GM18858 (cell line): ENCODE measurements around the gene TMEM259.

ENCODE experiments used
- ATAC-seq: cut with Tn5 transposase; IDR thresholded peaks from one replicate; pipeline ENCODE4 v1.9.1; 2021; ENCODE audit not compliant: unreplicated experiment

The TMEM259 gene

DNA sequence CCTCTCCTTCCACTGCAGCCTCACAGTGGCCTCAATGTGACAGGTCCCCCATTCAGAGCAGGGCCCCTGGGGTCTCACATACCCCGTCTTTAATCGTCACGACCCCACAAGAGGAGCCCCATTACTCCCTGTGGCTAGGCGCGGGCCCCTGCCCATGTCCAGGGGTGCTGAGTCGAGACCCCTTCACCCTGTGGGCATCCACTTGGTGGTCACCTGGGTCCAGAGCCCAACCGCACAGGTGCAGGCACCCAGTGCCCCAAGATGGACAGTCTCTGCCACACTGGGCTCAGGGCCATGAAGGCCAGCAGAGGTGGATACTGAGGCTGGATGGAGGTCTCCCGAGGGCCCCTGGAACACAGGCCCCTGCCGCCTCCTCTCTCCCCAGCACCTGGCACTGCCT, 3.0 kb downstream of the TMEM259 start:
- no peak for ATAC-seq

DNA sequence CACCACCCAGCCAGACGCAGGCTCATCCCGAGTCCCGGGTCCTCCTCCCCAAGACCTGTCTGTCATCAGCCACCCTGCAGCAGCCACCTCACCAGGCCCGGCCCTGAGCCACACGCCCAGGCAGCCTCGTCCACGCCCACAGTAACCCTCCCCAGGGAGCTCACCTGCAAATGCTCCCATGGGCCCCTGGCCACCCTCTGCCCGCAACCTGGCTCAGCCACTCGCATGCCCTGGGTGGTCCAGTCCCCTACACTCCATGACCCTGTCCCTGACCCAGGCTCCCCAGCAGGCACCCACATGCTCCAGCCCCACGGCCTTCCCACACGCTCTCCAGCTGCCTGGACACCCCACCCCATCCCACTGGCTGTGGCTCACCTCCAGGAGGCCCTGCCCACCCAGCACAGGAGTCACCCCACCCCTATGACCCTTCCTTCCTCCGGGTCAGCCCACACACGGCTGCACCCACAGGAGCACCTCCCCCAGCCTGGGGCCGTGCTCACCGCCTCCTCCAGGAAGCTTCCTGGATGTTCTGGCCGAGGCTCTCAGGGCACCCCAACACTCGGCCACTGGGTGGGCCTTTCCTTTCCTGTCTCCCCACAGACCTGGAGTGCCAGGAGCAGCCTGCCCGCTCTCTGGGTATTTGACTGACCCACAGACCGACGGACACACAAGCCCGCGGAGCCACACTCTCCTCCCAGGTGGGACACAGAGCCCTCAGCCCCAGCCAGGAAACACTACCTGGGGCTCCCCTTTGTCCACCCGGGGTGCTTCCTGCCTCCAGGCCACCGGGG, 3.6 kb downstream of the TMEM259 start:
- ATAC-seq, result no peak

DNA sequence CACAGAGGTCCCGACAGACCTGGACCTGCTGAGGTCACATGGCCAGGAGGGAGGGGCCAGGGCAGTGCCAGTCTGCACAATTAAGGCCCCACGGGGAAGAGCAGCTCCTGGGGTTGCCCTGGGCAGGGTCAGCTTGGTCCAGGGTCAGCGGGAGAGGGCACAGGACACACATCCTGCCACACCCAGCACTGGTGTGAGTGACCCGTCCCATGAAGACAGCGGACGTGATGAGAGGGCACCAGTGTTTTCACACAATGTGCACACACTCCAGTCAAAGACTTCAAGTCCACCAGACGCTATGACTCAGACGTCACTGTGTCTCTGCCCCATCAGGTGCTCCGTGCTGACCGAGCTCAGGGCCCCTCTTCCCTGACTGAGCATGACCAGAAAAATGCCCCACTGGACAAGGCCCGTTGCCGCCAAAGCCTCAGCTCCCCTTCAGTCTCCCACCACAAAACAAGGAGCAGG, 4.2 kb downstream of the TMEM259 start:
- ATAC-seq, result no peak

DNA sequence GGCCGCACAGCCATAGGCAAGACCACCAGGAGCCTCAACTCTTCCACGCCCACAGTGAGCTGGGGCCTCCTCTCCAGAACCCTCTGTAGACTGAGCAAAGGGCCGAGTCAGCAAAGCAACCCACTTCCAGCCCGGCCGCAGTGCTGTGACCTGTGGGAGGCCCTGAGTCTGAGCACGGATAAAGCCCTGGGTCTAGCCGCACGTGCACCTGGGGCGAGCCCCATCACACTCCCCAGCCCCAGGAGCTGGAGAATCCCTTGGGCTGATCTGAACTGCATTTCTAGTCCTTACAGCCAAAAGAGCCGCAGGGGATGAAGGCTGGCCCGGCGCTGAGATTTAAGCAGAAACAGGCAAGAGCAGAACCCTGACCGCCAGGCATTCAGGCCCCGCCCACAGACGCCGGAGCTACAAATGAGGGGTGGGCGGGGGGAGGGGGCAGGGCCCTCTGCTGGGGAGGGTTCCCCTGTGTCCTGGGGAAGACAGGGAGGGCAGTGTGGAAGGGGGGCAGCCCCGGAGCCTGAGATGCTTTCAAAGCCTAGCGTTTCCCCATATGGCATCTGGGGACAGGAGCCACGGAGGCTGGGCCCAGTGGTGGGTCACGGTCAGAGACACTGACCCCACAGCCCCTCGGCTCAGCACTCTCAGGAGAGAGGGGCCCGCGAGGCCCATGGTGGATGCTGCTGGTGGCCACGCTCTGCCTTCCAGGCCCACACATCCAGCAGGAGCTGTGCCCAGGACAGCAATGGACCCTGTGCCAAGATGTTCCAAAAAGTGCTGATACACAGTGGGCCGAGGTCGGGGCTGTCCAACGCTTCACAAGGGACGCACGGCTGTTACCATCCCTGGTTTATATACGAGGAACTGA, 4.9 kb downstream of the TMEM259 start:
- ATAC-seq, result no peak

DNA sequence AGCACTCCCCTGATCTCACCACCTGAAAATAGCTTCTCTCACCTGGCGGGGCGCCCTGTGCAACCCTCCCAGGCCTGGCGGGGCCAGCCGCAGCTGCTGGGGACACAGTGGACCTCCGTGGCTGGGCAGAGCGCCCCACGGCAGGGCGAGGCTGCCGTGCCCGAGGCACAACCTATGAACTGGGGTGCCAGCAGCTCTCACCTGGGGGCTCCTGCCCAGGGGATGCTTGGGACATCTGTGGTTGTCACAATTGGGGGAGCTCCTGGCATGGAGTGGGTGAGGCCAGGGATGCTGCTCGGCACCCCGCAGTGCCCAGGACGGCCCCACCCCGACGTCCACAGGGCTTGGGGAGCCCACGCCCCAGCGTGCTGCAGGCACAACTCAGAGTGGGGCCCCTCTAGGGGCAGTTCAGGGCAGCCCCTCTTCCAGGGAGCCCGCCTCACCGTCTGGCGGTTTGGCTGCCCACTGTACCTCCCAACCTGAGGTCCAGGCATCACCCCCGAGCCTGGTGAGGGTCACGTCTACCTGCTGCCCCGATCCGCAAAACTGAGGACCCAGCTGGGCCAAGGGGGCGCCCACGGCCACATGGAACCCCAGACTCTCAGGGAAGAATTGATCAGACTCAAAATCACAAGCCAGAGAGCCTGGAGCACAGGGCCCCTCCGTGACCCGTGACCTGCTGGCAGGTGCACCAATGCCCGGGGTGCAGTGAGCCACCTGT, 5.7 kb downstream of the TMEM259 start:
- ATAC-seq, result no peak

DNA sequence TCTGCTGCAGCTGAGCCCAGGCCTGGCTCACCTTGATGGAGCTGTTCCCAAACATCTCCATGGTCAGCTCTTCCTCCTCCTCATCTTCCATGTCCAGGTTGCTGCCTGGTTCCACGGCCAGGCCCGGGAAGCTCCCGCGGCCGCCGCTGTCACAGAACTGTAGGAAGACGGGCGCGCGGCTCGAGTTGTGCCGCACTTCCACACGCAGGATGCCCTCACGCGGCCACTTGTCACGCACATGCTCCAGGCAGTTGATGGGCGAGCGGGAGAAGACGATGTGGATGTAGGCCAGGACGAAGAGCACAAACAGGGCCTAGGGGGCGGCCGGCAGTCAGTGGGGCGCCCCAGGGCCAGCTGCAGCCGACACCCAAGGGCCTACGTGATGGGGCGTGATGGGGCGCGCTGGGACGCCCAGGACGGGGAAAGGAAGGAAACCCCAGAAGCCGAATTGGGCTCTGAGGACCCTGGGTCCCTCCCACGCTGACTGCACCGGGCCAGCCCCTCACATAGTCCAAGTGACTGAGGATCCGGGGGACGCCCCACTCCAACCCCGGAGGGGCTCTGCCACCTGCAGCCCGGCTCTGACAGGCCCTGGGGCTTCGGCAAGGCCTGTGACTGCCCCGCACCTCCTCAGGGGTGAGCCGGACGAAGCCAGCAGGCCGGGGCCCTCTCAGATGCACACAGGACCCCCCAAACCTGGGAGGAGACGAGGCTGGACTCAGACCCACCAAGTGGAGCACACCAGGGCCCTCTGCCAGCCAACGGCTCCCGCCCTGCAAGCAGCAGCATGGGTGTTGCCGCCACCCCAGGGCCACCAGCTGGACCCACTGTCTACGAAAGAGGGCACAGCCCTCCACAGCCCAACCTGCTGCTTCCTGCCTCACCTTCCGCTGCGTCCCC, 6.5 kb downstream of the TMEM259 start:
- no peak for ATAC-seq

DNA sequence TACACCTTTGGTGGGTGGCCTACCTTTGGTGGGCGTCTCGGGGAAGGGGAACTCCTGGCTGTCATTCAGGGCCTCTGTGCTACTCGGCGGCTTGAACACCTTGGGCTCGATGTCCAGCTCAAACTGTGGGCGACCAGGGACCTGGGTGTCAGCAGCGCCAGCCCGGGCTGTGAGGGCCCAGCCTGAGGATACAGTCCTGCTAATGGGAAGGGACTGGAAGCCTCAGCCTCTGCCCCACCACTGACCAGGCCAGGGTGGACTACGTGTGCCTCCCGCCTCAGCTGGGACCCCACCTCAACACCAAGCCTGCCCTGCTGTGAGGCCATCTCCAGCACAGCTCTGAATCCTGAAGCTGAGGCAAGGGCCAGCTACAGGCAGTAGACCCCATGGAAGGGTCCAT, 7.7 kb downstream of the TMEM259 start:
- no peak for ATAC-seq

DNA sequence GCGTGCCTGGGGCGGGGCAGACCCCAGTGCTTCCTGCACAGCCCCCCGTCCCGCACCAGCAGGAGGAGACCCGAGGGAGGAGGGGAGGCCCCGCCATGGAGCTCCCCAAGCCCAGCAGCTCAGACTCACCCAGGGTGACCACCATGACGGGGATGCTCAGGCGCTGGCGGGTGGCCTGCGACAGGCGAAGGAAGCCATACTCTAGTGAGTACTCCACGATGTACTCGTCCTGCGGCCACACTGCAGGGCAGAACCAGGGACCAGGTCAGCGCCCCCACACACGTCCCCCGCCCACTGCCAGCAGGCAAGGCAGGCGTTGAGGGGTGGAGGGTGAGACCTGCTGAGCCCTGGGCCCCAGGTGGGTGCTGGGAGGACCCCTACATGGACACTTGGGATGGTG, 8.6 kb downstream of the TMEM259 start:
- no peak for ATAC-seq

DNA sequence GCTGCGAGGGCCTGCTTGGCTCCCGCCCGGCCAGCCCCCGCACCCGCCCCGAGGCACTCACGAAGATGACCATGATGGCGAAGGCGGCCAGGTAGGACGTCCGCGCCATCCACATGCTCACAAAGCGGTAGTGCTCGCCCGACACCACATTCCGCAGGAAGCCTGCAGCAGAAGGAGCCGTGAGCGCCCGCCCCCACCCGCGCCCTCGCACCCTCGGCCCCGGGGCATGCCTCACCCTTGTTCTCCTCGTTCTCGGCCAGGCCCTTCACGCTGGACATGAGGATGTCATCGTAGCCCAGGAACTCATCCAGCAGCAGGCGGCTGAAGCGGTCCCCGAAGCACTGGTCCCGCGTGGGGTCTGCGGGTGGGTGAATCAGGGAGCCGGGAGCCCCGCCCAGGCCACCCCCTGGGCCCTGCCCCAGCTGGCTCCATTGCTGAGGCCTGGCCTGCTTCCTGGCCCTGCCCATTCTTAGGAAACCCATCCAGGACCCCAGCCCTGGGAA, 9.0 kb downstream of the TMEM259 start:
- ATAC-seq, result no peak

DNA sequence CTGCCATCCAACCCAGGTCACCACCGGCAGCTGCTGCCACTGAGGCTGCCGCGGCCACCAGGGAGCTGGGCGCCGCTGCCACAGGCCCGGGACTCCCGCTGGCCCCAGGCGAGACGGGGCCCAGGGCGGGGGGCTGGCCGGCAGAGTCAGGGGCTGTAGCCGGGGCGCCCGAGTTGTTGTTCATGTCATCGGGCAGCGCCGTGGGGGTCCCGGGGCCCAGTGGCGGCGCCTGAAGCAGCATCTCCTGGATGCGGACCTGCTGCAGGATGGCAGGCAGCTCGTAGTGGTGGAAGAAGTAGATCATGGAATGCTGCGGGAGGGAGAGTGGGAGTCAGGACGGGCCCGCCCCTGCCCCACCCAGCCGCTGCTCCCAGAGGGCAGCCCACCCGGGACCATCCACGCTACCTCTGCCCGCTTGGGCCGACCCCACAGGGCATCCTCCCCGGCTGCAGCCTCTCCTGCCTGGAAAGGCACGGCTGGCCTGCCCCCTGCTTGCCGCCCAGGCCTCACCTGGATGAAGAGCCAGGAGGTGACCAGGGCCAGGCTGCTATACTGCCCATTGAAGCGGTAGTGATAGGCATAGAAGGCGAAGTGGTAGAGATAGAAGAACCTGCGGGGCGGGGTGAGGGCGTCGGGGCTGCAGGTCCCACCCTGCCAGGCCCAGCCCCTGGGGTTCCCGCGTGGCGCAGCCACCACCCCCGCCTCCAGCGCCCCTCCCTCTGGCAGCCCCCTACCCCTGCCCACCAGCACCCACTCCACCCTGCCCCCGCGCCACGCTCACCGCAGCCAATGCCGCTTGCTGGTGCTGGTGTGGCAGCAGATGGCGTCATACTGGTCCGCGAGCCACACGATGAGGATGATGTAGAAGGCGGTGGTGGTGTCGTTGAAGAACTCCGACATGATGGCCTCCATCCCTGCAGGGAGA, 10.1 kb downstream of the TMEM259 start:
- no peak for ATAC-seq

DNA sequence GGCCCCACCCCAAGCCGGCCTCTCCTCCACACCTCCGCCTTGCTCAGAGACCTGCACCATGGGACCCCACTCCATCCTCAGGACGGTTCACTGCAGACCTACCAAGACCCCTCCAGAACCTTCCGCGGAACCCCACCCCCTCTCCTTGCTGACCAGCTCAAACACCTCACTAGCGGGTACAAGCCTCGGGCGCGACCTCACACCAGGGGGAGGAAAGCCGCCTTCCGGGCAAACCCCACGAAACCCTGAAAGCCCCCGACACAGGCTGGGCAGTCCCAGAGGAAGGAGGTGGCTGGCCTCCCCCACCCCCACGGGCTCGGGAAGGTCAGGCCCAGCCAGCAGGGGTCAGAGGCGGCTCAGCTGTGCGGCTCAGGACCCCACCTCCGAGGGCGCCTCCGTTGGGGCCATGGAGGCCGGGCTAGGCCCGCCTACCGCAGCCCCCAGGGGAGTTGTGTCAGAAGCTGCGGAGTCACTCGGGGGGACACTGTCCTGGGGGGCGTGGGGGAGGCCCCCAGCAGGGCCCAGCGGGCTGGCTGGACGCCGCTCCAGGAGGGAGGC, 10.9 kb downstream of the TMEM259 start:
- ATAC-seq, result no peak

DNA sequence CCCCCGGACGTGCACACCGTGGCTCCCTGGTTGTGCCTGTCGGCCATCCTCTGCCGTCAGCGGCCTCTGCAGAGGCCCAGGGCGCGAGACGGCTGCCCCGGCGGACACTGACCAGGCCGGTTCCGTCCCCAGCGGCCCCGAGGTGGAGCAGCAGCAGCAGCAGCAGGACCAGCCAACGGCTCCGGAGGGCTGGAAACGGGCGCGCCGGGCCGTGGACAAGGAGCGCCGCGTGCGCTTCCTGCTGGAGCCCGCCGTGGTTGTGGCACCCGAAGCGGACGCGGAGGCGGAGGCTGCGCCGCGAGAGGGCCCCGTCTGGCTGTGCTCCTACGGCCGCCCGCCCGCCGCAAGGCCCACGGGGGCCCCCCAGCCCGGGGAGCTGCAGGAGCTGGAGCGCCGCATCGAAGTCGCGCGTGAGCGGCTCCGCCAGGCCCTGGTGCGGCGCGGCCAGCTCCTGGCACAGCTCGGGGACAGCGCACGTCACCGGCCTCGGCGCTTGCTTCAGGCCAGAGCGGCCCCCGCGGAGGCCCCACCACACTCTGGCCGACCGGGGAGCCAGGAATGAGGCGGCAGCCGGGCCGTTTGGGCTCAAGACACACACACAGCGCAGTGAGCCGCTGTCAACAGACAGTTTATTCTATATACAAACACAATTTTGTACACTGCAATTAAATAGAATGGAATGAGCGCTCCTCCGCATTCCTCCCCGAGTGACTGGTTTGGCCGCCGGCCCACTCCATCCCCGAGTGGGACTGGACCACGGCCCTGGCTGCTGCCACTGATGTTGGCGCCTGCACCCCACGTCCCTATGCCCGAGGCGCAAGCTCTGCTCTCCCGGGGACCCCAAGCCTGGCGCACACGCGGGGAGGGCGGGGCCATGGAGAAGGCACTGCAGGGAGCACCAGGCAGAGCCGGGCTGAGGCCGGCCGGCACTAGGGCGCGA, 11.6 kb downstream of the TMEM259 start:
- no peak for ATAC-seq

DNA sequence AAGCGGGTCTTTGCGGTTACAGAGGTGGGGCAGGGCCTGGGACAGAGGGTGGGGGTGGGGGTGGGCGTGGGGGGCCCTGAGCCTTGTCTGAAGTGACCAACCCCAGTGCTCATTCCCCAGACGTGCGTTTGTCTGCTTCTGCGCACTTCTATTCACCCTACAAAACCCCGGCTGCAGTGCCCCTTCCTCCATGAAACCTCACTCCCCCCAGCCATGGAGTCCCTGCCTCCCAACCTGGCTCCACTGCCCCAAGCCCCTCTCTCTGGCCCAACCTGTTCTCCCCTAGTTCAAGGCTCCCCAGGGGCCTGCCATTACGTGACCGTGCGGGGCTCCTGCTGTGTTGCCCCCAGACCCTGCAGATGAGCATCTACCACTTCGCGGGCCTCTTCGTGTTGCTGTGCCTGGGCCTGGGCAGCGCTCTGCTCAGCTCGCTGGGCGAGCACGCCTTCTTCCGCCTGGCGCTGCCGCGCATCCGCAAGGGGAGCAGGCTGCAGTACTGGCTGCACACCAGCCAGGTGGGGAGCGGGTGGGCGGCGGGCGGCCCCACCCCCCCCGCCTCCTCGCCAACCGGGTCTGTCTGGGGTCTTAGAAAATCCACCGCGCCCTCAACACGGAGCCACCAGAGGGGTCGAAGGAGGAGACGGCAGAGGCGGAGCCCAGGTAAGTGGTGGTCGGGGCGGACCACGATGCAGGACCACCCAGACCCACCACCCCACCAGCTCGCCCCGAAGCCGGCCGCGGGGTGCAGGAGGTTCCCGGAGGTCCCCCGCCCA, 12.5 kb downstream of the TMEM259 start:
- ATAC-seq, result no peak

DNA sequence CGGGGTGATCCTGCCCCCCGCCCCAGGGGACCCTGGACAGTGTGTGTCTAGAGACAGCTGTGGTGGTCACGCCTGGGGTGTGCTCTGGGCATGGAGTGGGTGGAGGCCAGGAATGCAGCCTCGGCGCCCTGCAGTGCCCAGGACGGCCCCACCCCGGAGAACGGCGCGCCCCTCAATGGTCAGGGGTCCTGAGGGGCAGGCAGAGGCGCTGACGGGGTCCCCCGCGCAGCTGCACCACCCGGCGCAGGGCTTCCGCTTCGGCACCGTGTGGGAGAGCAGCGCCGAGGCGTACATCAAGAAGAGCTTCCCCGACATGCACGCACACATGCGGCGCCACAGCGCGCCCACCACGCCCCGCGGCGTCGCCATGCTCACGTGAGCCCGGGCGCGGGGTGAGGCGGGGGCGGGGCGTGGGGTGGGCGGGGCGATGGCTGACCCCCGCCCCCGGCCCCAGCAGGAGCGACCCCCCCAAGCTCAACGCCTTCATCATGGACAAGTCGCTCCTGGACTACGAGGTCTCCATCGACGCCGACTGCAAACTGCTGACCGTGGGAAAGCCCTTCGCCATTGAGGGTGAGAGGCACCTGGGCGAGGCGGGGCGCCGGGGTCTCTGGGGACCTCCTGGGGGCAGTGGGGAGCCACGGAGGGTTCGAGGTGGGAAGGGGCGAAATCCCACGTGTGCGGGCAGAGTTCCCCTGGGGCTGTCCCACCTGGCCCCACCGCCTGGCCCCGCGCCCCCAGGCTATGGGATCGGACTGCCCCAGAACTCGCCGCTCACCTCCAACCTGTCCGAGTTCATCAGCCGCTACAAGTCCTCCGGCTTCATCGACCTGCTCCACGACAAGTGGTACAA, 13.3 kb downstream of the TMEM259 start:
- ATAC-seq, result no peak

DNA sequence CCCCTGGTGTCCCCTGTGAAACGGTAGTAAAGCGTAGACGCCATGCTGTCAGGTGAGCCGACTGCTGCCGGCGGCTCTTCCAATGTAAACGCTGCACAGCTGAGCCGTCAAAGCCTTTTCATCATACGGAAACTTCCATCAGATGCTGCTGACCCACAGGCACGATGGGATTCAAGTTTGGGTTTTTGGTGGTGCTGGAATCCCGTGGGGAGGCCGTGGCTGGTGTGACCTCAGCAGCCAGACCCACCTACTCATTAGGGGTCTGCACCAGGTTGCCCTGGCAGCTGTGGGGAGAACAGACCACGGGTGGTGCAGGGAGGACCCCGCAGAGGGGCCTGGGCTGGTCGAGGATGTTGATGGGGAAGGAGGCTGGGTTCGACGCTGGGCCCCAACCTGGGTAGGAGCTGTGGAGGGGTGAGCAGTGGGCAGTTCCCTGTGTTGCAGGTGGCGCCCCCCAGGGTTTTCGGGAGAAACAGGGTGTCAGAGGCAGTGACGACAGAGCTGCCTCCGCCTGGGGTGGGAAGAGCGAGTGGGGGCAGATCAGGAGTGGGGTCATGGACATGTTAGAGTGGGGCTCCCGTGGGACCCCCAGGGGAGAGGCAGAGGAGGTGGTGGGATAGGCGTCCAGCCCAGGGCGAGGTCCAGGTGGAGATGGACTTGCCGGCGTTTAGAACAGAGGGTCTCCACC, 14.1 kb downstream of the TMEM259 start:
- ATAC-seq, result no peak
